HG02973 (cell line): Measurements from ENCODE around the gene CTAG1B.
"Not testable (repeated sequence)": the region's sequence is repeated elsewhere in the genome, so short reads cannot be mapped to it uniquely, and the experiment has no call there.

ENCODE experiments used
- ATAC-seq: cut with Tn5 transposase; IDR thresholded peaks from one replicate; pipeline ENCODE4 v1.9.1; 2021; ENCODE audit warnings: moderate library complexity; ENCODE audit not compliant: unreplicated experiment

The CTAG1B gene

GRCh38 chrX:154590415-154590814, 28.7 kb downstream of the CTAG1B start:
- ATAC-seq: not testable (repeated sequence)

DNA sequence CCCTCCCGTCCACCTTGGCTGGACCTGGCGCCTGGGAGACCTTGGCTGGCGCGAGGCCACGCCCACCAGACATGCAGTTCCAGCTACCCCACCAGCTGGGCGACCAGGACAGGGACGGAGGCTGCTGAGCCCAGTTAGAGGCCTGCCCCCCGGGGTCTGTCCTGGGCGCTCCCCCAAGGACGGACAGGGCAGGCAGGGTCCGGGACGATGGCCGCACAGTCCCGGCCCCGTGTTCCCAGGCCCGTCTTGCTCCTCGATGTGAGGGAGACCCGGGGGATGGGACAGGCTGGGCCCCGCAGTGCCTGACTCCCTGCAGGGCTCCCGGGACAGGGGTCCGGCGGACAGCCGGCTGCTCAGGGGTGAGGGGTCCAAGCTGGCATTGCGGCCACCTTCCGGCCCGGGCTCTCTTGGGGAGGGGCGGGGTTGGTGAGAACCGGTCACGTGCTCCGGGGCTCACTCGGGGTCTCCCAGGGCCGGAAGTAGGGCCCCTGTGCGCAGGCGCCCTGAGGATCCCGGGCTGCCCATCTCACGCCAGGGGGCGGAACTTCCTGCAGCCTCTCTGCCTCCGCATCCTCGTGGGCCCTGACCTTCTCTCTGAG, 34.4 kb downstream of the CTAG1B start, which contains the start of gene CTAG1A:
TSS of gene CTAG1A (plus strand) at position 549 of the 599 bp plus-strand sequence. CDS start 74 bp downstream, outside the sequence.
- ATAC-seq: not testable (repeated sequence)

DNA sequence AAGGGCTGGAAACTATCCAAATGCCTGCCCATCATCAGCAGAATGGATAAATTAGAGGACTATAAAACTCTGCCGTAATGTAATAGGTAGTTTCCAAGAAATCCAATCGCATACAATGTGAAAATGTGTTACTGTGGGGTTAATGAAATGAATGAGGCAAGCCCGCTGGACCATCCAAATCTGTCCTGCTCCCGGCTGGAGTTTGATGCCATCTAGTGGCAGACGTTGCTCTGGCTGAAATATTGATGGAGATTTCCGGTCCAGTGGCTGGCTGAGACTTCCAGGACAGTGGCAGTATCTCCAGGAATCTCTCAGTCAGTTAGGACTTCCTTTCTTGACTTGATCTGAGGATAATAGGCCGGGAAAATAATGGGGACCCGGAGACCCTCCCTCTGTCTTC, 36.1 kb downstream of the CTAG1B start:
- not testable (repeated sequence) for ATAC-seq

- not testable (repeated sequence) for ATAC-seq
Observed at GRCh38 chrX:154575076-154575475, 44.0 kb downstream of the CTAG1B start.

- not testable (repeated sequence) for ATAC-seq
Observed at GRCh38 chrX:154573061-154573460, 46.0 kb downstream of the CTAG1B start.

DNA sequence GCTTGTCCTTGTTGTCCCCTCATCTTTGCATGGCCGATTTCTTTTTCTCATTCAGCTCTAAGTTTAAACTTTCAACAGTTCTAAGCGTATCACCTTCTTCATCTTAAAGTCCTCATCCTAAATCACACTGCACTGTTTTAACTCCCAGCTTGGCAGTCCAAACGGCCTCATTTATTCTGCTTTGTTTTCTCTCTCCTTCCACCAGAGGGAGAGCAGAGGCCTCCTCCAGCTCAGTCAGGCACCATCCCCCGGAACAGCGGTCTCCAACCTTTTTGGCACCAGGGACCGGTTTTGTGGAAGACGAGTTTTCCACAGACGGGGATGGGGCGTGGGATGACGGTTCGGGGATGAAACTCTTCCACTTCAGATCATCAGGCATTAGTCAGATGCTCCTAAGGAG, 48.7 kb downstream of the CTAG1B start:
- ATAC-seq: not testable (repeated sequence)
